ENCODE measurements around the gene ARHGAP8. TPM values are rescaled to one million over a fixed set of nuclear protein-coding genes. Genes with fewer than 3 reads are reported as not detected.

ARHGAP8 gene
- total RNA-seq, 1 donor, result not detected

DNA sequence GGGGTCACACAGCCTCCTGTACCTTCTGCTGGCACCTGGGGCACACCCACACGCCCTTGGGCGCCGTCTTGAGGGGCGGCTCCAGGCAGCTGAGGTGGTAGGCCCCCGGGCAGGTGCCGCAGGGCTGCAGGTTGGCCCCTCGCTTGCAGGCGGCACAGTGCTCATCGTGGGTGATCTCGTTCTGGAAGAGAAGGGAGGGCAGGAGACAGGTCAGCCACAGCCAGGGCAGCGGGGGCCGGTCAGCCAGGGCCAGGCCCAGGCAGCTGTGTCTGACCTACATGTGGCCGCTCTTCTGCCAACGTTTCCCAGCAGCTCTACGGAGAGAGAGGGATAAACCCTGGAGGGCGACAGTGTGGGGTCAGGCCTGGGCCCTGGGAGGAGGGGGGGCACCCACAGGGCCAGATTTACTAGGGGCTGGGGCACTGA, 135.6 kb downstream of the ARHGAP8 start:
- TF ChIP-seq, protein P1, sequence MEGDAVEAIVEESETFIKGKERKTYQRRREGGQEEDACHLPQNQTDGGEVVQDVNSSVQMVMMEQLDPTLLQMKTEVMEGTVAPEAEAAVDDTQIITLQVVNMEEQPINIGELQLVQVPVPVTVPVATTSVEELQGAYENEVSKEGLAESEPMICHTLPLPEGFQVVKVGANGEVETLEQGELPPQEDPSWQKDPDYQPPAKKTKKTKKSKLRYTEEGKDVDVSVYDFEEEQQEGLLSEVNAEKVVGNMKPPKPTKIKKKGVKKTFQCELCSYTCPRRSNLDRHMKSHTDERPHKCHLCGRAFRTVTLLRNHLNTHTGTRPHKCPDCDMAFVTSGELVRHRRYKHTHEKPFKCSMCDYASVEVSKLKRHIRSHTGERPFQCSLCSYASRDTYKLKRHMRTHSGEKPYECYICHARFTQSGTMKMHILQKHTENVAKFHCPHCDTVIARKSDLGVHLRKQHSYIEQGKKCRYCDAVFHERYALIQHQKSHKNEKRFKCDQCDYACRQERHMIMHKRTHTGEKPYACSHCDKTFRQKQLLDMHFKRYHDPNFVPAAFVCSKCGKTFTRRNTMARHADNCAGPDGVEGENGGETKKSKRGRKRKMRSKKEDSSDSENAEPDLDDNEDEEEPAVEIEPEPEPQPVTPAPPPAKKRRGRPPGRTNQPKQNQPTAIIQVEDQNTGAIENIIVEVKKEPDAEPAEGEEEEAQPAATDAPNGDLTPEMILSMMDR (IDR thresholded peaks at IDR 0.05; ENCODE audit: insufficient read depth, low read length), result no peak
- DNase-seq (ENCODE audit: low read depth), result no peak
- H3K4me3 ChIP-seq (ENCODE audit: low read depth, low read length), result no peak overlapping the region

DNA sequence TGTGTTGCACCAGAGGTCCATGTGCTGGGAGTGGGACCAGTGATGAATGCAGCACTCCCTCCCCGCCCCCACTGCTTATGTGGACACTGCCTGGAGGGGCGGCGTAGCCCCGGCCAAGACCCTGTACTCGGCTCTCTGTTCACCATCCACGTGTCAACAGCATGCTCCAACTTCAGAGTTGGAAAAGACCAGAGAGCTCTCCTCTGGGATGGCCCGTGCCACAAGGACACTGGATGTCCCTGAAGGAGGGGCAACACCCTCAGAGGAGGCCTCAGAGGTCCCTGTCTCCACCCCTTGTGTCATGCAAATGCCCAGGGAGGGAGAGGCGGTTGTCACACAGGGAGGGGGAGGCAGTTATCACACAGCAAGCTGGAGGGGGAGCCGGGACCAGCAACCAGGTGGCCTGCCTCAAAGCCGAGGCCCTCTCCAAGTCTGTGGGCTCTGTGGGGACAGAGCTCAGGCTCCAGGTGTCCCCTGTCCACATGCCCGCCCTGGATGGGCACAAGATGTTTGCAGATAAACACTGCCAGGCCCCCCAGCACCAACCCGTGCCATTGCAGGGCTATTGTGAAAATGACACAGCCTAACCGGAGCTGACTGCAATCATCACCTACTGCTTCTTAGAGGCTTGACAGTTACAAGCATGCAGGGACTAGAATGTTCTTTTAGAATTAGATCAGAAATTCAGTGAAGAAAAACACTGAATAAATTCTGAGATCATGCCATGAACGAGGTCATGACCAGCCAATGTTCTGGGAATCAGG, 136.3 kb downstream of the ARHGAP8 start:
- no peak overlapping the region for H3K4me3 ChIP-seq (ENCODE audit: low read depth, low read length)
- no peak for DNase-seq (ENCODE audit: low read depth)
- TF ChIP-seq, protein P1 (IDR thresholded peaks at IDR 0.05; ENCODE audit: insufficient read depth, low read length), result no peak

DNA sequence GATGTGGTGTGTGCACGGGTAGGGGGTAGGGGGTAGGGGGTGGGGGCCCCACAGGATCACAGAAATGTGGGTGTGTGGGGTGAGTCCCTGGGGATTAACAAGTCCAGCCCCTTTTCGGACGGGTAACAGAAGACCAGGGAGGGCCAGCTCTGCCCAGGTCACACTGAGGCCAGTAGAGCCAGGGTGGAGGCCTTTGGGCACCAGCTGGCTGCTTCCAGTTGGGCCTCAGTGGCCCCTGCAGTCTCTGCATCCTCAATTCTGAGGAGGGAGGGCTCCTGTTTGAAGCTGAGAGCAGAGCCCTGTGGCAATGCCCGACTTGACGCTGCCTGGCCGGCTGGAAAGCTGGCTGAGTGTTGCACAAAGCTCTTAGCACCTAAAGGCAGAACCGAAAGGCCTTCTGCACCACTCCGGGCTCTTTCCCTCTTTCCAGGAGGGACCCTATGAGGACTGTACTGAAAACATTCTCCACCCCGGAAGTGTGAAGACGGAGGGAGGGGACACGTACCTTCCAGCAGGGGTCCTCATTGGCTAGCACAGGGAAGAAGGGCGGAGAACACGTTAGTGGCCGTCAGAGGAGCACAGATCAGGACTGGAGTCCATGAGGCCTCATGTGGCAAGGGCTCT, 137.0 kb downstream of the ARHGAP8 start:
- no peak for DNase-seq (ENCODE audit: low read depth)
- no peak overlapping the region for H3K4me3 ChIP-seq (ENCODE audit: low read depth, low read length)
- TF ChIP-seq, protein P1 (IDR thresholded peaks at IDR 0.05; ENCODE audit: insufficient read depth, low read length), result no peak

DNA sequence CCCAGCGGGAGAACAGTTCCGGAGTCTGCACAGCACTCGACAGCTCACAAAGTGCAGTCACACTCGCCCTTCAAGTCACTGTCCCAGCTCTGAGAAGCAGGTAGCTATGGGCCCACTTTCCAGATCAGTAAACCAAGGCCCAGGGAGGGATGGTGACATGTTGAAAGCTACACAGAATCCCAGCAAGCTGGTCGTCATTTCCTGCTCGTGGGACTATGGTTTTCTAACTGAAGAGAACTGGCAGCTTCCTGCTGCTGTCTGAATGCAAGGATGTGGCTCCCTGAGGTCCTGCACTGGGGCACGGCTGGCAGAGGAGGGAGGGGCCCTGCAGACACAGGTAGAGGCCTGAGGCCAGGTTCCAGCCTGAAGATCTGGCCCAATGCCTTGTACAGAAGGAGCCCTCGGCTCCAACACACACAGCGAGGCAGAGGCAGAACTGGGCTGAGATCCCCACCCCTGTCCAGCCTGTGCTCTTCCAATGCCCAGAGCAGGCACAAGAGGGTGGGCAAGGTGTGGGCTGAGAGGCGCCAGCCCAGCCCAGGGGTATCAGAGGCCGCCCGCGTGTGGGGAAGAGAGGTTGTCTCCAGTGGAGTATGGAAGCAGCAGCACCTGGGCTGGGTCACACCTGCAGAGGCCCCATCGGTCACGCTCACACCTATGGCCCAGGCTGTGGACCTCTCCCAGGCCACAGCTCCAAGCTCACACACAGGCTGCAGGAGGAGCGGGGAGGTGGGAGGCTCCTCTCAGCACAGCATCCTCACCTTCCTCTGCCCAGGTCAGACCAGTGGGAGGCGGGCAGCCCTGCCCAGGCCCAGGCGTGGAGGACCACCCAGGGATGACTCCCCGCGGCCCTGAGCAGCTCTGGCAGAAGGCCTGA, 138.3 kb downstream of the ARHGAP8 start:
- no peak overlapping the region for H3K4me3 ChIP-seq (ENCODE audit: low read depth, low read length)
- DNase-seq (ENCODE audit: low read depth), result no peak

DNA sequence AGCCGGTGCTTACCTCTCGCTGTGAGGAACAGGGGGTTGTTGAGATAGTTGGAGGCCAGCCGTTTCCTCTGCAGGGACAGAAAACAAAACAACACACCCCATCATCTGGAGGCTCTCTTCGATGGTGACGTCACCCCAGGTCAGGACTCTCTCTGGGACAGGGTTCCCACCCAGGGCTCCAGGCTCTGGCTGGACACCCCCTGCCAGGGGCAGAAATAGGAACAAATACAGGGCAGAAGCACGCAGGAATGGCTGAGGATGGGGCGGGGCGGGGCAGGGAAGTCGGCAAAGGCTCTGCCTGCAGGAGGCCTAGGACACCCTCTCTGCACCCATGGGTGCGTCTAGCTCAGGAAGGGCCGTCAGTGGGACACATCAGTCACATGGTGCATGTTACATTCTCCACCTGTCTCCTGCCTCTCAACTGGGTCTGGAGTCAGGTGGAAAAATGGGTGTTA, 138.9 kb downstream of the ARHGAP8 start:
- no peak overlapping the region for H3K4me3 ChIP-seq (ENCODE audit: low read depth, low read length)
- TF ChIP-seq, protein P1 (IDR thresholded peaks at IDR 0.05; ENCODE audit: insufficient read depth, low read length), result no peak
- DNase-seq (ENCODE audit: low read depth), result no peak

More for the DNA sequence above, 138.3 kb downstream of the ARHGAP8 start:
- TF ChIP-seq, protein P1 (IDR thresholded peaks at IDR 0.05; ENCODE audit: insufficient read depth, low read length), result no peak

DNA sequence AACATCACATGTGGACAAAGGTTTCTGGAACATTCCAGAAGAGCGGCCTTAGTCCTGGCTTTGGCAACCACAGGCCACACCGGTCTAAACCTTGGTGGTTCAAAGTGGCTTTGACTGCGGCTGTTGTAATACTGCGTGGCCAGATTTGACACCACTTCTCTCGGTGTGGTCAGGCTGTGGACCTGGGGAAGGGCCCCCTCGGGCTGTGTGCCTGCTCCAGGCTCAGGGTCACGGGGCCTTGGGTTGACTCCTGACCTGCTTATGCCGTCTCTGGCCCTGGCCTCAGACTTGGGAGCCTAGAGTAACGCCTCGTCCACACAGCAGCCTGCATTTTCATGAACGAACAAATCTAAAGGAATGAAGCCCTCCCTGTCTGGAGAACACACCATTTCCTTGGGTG, 139.4 kb downstream of the ARHGAP8 start:
- no peak overlapping the region for H3K4me3 ChIP-seq (ENCODE audit: low read depth, low read length)
- DNase-seq (ENCODE audit: low read depth), result no peak
- TF ChIP-seq, protein P1 (IDR thresholded peaks at IDR 0.05; ENCODE audit: insufficient read depth, low read length), result no peak

Measured in fibroblast of the aortic adventitia (primary cell).